GM19043 (cell line): ENCODE measurements around the gene EDRF1.
"Not testable (repeated sequence)": the region's sequence is repeated elsewhere in the genome, so short reads cannot be mapped to it uniquely, and the experiment has no call there.

Experiments used
- ATAC-seq: cut with Tn5 transposase; IDR thresholded peaks from one replicate; pipeline ENCODE4 v1.9.1; 2021; ENCODE audit warnings: low read depth; ENCODE audit not compliant: unreplicated experiment

Gene EDRF1

GRCh38 chr10:125708971-125709503, 10.5 kb upstream of the EDRF1 start:
- ATAC-seq, result peak; percentile 47

DNA sequence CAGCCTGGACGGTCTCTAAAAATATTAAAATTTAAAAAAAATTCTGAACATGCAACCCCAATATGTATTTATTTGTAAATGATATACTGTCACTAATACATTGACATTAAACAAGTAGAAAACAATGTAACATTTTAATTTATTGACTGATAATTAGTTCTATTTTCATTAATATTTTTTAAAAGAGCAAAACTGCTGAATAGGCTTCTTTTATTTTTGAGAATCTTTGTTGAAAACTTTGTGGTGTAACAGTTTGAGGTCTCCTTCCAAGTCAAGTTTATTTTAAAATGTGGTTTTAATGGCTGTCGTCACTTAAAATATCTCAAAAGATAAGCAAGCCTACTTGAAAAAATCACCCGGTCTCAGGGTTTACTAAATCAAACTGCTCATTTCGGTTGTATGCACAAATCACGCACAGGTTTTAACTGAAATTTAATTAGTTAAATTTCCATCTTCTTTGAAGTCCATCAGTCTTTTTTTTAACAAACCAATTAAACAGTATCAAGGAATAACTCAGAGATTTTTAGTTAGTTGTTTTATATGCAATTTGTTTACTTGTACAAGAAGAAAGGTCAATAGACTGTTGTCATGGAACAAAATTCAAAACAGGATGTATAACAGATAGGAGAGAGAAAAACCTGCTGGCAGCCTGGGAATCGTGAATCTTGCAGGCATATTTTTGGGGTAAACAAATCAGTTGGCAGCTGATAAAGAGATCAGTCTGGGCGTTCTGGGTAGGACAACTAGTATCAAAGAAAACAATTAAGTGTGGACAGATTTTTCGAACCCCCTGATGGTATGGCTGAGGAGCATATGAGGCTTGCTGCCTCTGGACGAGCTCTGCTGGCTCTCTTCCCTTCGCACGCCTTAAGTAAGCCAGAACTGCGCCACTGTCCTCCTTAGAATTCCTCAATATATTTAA, 9.7 kb upstream of the EDRF1 start:
- ATAC-seq, result no peak

DNA sequence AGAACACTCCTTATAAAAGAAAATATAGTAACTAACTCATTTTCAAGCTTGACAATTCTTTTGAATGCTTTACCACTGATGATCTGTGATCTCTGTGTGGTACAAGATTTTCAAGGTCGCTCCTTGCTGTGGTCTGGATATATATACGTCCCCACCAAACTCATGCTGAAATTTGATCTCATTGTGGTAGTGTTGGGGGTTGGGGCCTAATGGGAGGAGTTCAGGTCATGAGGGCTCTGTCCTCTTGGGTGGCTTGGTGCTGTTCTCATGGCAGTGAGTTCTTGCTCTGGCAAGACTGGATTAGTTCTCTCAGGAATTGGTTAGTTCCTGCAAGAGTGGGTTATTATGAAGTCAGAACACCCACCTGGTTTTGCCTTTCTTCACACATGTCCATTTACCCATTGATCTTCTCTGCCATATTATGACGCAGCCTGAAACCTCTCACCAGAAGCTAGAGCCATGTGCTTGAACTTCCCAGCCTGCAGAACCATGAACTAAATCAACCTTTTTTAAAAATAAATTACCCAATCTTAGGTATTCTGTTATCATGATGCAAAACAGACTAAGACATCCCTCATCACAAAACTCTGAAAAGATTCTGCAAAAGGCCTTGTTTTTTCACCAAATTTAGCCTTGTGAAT, 8.3 kb upstream of the EDRF1 start:
- no peak for ATAC-seq

- ATAC-seq, result not testable (repeated sequence)
Observed at GRCh38 chr10:125714728-125715127, 4.8 kb upstream of the EDRF1 start.

GRCh38 chr10:125720002-125720382, 483 bp downstream of the EDRF1 start:
- no peak for ATAC-seq

DNA sequence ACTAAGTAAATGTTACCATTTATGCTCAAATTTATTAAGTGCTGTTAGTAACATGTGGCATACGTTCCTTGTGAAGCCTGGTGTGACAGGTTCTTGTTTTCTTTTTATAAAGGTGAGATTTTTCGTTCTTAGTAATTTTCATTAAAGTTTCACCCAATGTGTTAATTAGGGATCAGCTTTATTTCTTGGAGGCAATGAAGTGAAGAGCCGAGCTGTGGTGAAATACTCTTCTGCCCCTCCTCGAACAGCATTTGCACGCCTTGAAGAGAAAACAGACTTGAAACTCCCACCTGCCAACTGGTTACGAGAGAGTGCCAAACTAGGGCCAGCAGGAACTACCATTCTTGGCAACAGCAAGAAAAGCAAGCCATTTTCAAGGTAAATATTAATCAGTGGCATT, 1.5 kb downstream of the EDRF1 start:
- peak; percentile 52 for ATAC-seq

DNA sequence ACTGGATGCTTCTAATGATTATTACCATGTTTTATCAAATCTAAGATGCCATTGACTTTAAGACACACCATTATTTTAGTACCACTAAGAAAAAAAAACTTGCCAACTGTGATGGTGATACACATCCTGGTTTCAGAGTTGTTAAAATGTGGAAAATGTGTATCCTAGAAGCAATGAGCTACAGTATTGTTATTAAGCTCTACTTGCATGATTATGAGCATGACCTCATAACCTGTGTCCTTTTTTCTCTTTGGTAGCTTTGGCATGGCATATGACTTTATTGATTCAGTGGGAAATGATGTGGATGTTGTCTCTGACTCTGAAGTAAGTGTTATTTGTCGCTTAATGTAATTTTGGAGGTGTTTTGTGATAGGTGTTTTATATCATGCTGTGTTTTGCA, 3.3 kb downstream of the EDRF1 start:
- no peak for ATAC-seq

GRCh38 chr10:125726914-125727313, 7.4 kb downstream of the EDRF1 start:
- no peak for ATAC-seq

- ATAC-seq, result no peak
Observed at GRCh38 chr10:125727436-125727835, 7.9 kb downstream of the EDRF1 start.

DNA sequence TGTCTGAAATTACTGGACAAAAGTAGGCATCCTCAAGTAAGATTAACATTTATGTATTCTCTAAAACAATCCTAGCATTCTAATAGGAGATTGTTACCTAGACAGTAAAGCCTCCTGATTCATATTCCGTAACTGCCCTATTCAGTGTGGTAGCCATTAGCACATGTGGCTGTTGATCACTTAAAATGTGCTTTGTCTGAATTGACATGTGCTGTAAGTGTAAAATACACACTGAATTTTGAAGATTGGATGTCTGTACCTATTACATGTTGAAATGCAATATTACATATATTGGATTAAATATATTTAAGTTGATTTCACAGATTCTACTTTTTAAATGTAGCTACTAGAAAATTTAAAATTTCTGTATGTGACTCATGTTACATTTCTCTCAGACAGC, 14.6 kb downstream of the EDRF1 start:
- no peak for ATAC-seq

DNA sequence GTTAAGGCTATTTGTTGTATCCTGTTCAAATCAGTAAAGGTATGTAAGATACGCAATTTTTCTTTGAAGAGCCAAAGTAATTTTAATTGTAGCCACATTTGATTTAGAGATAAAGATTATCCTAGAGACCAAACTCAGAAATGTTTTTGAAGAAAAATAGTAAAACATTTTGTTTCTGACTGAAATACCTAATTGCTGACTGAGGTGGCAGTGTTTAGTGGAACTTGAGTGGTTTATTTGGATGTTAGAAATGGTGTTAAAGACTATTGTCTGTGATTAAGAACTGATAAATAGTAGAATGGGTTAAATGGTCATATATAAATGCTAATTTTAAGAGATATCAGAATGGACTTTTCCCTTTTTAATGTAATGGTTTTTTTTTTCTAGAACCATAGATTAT, 15.3 kb downstream of the EDRF1 start:
- no peak for ATAC-seq

GRCh38 chr10:125738206-125738605, 18.7 kb downstream of the EDRF1 start:
- no peak for ATAC-seq

DNA sequence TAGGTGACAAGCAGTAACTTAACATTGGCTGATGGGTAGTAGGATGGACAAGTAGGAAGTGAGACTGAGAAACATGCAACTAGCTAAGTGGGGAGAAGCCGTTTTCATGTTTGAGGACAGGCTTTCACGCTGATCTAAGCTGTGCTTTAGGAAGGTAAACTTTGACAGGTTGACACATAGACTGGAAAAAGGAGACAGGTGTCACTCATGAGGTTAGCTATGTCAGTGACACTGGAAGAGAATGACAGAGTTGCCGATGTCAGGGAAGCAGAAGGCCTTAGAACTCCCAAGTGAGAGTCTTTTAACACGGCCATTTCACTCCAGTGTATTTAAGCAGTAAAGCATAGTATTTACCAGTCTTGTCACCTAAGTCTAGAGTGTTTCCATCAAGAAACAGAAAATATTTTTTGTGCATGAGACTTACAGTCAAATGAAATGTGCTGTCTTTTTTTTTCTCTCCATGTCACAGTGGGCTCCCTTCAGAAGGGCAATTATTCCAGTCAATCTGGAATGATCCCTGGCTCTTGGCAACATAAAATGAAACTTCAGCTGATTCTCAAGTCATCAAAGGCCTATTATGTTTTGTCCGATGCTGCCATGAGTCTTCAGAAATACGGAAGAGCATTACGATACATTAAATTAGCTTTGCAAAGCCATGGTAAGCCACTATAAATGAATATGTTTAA, 20.6 kb downstream of the EDRF1 start:
- ATAC-seq, result no peak

GRCh38 chr10:125742465-125742864, 23.0 kb downstream of the EDRF1 start:
- ATAC-seq, result no peak

DNA sequence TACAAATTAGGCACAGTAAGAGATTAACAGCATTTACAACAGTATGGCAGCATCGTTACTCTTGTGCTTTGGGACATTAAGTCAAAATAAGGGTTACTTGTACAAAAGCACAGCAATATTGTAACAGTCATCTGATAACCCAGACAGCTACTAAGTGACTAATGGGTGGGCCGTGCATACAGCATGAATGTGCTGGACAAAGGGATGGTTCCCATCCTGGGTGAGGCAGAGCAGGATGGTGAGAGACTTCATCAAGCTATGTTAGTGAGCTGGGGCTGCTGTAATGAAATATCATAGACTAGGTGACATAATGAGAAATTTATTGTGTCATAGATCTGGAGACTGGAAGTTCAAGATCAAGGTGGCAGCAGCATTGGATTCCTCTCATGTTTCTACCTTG, 25.4 kb downstream of the EDRF1 start:
- ATAC-seq, result no peak

- no peak for ATAC-seq
Observed at GRCh38 chr10:125747417-125747816, 27.9 kb downstream of the EDRF1 start.

DNA sequence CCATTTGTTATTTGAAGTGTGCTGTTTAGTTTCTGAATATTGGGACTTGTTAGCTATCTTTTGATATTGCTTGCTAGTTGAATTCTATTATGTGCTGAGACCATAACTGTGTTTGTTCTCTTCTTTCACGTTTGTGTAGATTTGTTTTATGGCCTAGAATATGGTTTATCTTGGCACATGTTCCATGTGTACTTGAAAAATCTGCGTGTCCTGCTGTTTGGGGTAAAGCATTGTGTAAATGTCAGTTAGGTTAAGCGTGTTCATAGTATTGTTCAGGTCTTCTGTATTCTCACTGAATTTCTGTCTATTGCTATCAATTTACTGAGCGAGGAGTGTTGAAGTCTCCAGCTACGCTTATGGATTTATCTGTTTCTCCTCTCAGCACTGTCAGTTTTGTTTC, 36.7 kb downstream of the EDRF1 start:
- no peak for ATAC-seq

DNA sequence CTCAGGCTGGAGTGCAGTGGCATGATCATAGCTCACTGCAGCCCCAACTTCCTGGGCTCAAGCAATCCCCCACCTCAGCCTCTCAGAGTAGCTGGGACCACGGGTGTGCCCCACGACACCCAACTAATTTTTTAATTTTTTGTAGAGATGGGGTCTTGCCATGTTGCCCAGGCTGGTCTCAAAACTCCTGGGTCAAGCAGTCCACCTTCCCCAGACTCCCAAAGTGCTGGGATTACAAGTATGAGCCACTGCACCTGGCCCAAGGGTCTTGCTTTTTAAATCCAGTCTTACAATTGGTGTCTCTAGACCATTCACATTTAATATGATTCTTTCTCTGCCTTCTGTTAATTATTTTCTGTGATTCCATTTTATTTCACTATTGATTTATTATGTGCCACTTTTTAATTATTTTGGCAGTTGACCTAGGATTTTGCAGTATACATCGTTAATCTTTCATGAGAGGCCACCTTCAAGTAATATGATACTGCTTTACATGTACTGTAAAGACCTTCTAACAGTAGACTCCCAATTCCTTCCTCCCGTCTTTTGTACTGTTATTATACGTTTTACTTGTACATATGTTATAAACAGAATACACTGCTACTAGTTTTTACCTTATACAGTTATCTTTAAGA, 37.5 kb downstream of the EDRF1 start:
- ATAC-seq, result no peak

DNA sequence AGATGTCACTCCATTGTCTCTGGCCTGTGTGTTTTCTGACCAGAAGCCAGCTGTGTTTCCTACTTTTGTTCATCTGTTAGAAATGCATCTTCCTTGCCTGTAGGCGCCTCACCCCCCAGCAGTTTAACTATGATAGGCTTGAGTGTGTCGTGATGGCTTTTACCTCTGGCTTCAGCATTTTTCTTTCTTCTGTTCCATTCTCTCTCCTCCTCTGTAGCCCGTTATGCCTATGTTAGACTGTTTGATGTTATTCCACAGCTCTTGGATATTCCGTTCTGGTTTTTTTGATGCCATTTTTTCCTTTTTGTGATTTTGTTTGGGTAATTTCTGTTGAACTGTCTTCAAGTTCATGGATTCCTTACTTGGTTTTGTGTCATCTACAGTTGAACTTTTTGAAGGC, 38.2 kb downstream of the EDRF1 start:
- ATAC-seq, result no peak

GRCh38 chr10:125761961-125762360, 42.5 kb downstream of the EDRF1 start:
- ATAC-seq, result no peak
